ENCODE data around the gene MED16. TPM values are rescaled to one million over a fixed set of nuclear protein-coding genes. Genes with fewer than 3 reads are reported as not detected.
A peak's percentile ranks its signal among the peaks of the same experiment; 100 is the strongest.
"Not testable (repeated sequence)": the region's sequence is repeated elsewhere in the genome, so short reads cannot be mapped to it uniquely, and the experiment has no call there.

MED16 gene
- polyA plus RNA-seq, 3 donors = 20.7 to 37.4 (median 32.8) TPM

DNA sequence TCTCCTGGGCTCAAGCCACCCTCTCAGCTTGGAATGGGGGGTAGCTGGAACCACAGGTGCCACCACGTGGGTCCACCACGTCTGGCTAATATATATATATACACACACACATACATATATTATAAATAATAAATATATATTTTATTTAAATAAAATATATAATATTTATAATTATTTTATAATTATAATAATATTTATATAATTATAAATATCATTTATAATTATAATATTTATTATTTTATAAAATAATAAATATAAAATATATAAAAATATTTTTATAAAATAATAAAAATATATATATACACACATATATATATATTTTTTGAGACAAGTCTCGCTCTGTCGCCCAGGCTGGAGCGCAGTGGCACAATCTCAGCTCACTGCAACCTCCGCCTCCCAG is 38.4 kb downstream of the MED16 start:
- H3K4me2 ChIP-seq (replicated peaks; ENCODE audit: extremely low read depth, low read length, poor library complexity, severe bottlenecking) = no peak overlapping the region
- Mint-ChIP-seq H3K9me3 (no peaks in the 10 kb centered on the region), H3K4me3 (no peak overlapping the region), H3K27ac (no peak overlapping the region), H3K27me3 (ENCODE audit: low read depth in 3 of 3) (peaks cover 4 to 9% (median 8%) of the 10 kb centered on the region in 3 donors), H3K36me3 (no peaks in the 10 kb centered on the region), H3K4me1 (peaks cover 33% of the 10 kb centered on the region)
- no peak overlapping the region for H3K4me3 ChIP-seq (replicated peaks in 1 of 3; ENCODE audit: low read depth in 2 of 3, low read length in 3 of 3)
- H3K4me1 ChIP-seq (ENCODE audit: control insufficient read depth in 1 of 2, insufficient read depth in 2 of 2, low read length in 2 of 2) = peaks cover 45 to 58% of the 10 kb centered on the region in 2 donors
- H3K79me2 ChIP-seq (ENCODE audit: insufficient read depth, low read length) = peaks cover 22% of the 10 kb centered on the region
- no peaks in the 10 kb centered on the region for H4K20me1 ChIP-seq (ENCODE audit: insufficient read depth, low read length)
- no peak overlapping the region for H3K9ac ChIP-seq (ENCODE audit: insufficient read depth, low read length, poor library complexity, severe bottlenecking)
- intact Hi-C loops (cut with micrococcal nuclease) = loop anchor here (2.0 to 5.0 kb wide), 3 partner anchors 37 to 82 kb away; no protein-coding TSS in a partner anchor
- H3K9me3 ChIP-seq (replicated peaks in 1 of 2; ENCODE audit: control insufficient read depth in 1 of 2, insufficient read depth in 1 of 2, low read length in 2 of 2) = no peaks in the 10 kb centered on the region
- peaks cover 0 to 3% of the 10 kb centered on the region in 2 donors for H3K27me3 ChIP-seq (ENCODE audit: control insufficient read depth in 2 of 2, insufficient read depth in 2 of 2, low read length in 2 of 2)
- WGBS (ENCODE audit: insufficient coverage) = no CpG with 5 or more reads among the region's 6 CpGs
- H3K36me3 ChIP-seq (replicated peaks in 1 of 2; ENCODE audit: control insufficient read depth in 1 of 2, insufficient read depth in 2 of 2, low read length in 2 of 2) = no peaks in the 10 kb centered on the region
- TF ChIP-seq, protein P1, sequence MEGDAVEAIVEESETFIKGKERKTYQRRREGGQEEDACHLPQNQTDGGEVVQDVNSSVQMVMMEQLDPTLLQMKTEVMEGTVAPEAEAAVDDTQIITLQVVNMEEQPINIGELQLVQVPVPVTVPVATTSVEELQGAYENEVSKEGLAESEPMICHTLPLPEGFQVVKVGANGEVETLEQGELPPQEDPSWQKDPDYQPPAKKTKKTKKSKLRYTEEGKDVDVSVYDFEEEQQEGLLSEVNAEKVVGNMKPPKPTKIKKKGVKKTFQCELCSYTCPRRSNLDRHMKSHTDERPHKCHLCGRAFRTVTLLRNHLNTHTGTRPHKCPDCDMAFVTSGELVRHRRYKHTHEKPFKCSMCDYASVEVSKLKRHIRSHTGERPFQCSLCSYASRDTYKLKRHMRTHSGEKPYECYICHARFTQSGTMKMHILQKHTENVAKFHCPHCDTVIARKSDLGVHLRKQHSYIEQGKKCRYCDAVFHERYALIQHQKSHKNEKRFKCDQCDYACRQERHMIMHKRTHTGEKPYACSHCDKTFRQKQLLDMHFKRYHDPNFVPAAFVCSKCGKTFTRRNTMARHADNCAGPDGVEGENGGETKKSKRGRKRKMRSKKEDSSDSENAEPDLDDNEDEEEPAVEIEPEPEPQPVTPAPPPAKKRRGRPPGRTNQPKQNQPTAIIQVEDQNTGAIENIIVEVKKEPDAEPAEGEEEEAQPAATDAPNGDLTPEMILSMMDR (IDR thresholded peaks at IDR 0.05) = no peak
- no peak overlapping the region for H3K27ac ChIP-seq (ENCODE audit: low read depth in 1 of 2, low read length in 2 of 2)
- no peak for DNase-seq
- H2AFZ ChIP-seq (ENCODE audit: insufficient read depth, low read depth, low read length, poor library complexity, severe bottlenecking) = no peak overlapping the region

DNA sequence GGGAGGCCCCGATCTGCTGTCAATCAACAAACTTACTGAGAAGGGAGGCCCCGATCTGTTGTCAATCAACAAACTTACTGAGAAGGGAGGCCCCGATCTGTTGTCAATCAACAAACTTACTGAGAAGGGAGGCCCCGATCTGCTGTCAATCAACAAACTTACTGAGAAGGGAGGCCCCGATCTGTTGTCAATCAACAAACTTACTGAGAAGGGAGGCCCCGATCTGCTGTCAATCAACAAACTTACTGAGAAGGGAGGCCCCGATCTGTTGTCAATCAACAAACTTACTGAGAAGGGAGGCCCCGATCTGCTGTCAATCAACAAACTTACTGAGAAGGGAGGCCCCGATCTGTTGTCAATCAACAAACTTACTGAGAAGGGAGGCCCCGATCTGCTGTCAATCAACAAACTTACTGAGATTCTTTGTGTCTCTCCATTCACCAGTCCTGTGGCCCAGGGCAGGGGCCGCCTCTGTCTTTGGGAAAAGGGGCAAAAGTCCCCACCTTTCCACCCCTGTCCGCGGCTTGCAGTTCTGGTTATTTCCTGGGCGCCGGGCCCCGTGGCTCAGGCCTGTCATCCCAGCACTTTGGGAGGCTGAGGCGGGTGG is 39.3 kb downstream of the MED16 start:
- H3K27me3 ChIP-seq (ENCODE audit: control insufficient read depth in 2 of 2, insufficient read depth in 2 of 2, low read length in 2 of 2) = not testable (repeated sequence)
- intact Hi-C loops (cut with micrococcal nuclease) = loop anchor here (2.0 to 5.0 kb wide), 3 partner anchors 36 to 81 kb away; no protein-coding TSS in a partner anchor
- WGBS (ENCODE audit: insufficient coverage) = 87% methylated on average over 3 of the region's 17 CpGs

More for the DNA sequence above, 39.3 kb downstream of the MED16 start:
- not testable (repeated sequence) for H3K9me3 Mint-ChIP-seq; H3K36me3 Mint-ChIP-seq; H2AFZ ChIP-seq (ENCODE audit: insufficient read depth, low read depth, low read length, poor library complexity, severe bottlenecking); H3K27ac Mint-ChIP-seq; H4K20me1 ChIP-seq (ENCODE audit: insufficient read depth, low read length); H3K9me3 ChIP-seq (replicated peaks in 1 of 2; ENCODE audit: control insufficient read depth in 1 of 2, insufficient read depth in 1 of 2, low read length in 2 of 2); H3K9ac ChIP-seq (ENCODE audit: insufficient read depth, low read length, poor library complexity, severe bottlenecking); H3K36me3 ChIP-seq (replicated peaks in 1 of 2; ENCODE audit: control insufficient read depth in 1 of 2, insufficient read depth in 2 of 2, low read length in 2 of 2); H3K27ac ChIP-seq (ENCODE audit: low read depth in 1 of 2, low read length in 2 of 2); DNase-seq
- H3K4me1 Mint-ChIP-seq = peaks cover 30% of the 10 kb centered on the region
- H3K4me3 Mint-ChIP-seq = peak overlapping the region in 1 of 2 donors; percentile 52
- Histone ChIP-seq H3K4me2 (replicated peaks; ENCODE audit: extremely low read depth, low read length, poor library complexity, severe bottlenecking) (peak overlapping the region; percentile 75), H3K79me2 (ENCODE audit: insufficient read depth, low read length) (peaks cover 22% of the 10 kb centered on the region), H3K4me3 (replicated peaks in 1 of 3; ENCODE audit: low read depth in 2 of 3, low read length in 3 of 3) (peak overlapping the region in 1 of 3 experiments; percentile 68), H3K4me1 (ENCODE audit: control insufficient read depth in 1 of 2, insufficient read depth in 2 of 2, low read length in 2 of 2) (peaks cover 38 to 51% of the 10 kb centered on the region in 2 donors)
- H3K27me3 Mint-ChIP-seq (ENCODE audit: low read depth in 3 of 3) = peaks cover 8 to 14% (median 8%) of the 10 kb centered on the region in 3 donors
